ENCODE results near the gene ODAD3.

ODAD3 gene

DNA sequence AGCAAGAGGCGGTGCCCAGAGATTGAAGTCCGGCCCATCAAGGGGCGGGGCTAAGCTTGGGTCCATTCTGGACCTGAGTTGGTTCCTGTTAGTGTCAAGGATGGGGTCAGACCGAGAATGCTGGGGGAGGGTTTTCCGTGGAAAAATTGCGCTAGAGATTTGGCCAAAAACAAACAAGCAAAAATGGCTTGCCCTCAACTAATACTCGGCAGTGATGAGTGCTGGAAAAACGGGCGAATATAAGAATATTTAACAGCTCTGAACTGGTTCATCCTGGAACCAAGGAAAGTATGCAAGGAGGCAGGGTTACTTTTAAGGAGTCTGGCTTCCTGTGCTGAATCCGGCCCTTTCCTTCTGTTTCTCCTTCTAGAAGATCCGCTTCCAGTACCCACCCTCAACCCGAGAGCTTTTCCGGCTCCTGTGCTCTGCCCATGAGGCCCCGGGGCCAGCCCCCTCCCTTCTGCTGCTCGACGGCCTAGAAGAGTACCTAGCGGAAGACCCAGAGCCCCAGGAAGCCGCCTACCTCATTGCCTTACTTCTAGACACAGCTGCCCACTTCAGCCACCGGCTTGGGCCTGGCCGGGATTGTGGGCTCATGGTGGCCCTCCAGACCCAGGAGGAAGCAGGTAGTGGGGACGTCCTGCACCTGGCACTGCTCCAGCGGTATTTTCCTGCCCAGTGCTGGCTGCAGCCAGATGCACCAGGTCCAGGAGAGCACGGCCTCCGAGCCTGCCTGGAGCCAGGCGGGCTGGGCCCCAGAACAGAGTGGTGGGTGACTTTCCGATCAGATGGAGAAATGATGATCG is 59.6 kb downstream of the ODAD3 start:
- DNase-seq (ENCODE audit: low read depth) = no peak

DNA sequence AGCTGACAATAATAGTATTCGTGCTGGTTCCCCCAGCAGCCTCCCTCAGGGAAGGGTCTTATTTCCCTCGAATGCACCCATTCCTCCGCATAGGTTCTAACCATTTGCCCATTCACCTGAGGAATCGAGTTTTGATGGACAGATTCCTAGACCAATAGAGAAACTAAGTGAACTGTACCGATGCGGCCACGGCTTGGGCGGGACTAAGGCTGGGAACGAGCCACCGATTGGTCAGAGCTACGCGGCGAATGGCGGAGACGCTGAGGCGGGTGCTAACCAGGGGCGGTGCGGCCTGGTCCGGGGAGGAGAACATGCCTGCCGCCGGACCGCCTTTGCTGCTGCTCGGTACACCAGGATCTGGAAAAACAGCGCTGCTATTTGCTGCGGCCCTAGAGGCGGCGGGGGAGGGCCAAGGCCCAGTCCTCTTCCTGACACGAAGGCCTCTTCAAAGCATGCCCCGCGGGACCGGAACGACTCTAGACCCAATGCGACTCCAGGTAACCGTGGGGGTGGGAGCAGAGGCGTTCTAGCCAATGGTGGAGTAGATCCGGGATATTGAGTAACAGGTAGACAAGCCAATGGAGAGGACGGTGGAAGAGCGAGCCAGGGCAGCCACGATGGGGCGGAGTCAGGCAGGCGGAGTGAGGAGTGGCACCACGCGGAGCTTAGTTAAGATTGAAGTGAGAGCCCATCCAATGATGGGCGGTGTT is 60.3 kb downstream of the ODAD3 start, which contains the start of gene SWSAP1:
Gene SWSAP1, plus strand, starts transcription at position 234 of the 710 bp plus-strand sequence. Its CDS starts 15 bp downstream, at position 249.
- DNase-seq (ENCODE audit: low read depth) = peak; percentile 84

DNA sequence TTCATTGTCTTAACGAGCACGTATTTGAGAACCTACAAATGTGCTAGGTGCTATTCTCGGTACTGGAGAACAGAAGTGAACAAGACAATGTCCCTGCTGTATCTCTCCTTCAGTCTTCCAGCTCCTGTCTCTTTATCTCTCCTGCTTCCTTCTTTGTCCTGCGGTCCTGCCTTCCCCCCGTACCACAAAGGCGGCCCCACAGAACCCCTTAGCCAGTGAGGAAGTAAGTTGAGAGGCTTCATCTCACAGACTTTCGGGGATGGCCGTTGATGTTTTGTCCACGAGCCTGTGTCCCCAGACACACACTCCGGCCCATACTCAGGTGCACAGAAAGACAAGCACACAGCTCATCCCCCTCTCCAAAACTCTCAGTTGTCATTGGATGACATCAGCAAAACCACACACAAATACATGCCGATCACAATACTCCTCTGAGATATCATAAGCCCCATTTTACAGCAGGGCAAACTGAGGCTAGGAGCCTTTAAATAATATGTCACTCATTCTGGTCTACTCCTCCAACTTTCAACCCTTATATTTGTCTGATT is 61.0 kb downstream of the ODAD3 start:
- no peak for DNase-seq (ENCODE audit: low read depth)

DNA sequence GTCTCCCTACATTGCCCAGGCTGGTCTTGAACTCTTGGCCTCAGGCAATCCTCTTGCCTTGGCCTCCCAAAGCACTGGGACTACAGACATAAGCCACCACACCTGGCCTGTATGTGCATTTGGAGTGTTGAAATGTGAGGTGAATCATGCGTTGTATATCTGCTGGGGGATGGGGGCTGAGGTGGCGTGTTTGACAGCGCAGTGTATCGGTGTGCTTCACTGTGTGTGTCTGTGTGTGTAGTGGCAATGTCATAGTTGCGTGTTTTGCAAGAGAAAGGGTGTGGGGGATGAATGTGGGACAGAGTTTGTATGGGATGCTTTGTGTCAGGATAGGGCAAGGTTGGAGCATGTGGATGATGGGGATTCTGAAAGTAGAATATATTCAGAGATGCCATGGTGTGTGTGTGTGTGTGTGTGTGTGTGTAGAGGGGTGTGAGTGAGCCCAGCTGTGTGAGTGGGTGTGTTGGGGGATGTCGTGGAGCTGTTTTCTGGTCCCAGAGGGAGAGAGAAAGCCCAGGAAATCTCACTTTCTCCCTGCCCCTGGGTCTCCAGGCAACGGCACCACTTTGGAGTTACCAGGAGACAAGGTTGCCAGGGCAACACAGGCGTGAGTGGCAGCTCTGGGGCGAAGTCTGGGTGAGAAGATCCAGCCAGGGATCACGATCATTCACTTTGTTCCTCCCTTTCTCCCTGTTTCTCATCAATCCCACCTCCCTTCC is 61.6 kb downstream of the ODAD3 start:
- DNase-seq (ENCODE audit: low read depth) = no peak

DNA sequence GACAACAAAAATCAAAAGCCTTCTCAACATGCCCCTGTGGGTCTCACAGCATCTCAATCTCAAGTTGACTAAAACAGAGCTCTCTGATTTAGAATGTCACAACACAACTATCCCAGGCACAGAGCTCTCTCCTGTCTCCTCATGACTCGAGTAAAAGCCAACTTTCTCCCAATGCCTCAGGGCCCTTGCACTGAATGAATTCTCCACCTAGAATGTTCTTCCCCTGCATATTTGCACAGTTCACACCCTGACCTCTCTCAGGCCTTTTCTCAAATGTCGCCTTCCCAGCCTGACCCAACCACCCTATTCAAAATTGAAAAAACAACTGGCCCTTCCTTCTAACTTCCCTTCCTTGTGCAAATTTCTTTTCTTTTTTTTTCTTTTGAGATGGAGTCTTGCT is 64.2 kb downstream of the ODAD3 start:
- no peak for DNase-seq (ENCODE audit: low read depth)

Measured in stimulated activated CD8-positive, alpha-beta memory T cell treated with anti-CD3 and anti-CD28 coated beads, Interleukin-15, amount 100 ng/mL, for 24 hours (primary cell).